ENCODE results near the gene CAB39. TPM values are rescaled to one million over a fixed set of nuclear protein-coding genes. Genes with fewer than 3 reads are reported as not detected.

CAB39 gene
- polyA plus RNA-seq, 1 of the 3 experiments (the other 2 are of a cell fraction), result 15.7 TPM

DNA sequence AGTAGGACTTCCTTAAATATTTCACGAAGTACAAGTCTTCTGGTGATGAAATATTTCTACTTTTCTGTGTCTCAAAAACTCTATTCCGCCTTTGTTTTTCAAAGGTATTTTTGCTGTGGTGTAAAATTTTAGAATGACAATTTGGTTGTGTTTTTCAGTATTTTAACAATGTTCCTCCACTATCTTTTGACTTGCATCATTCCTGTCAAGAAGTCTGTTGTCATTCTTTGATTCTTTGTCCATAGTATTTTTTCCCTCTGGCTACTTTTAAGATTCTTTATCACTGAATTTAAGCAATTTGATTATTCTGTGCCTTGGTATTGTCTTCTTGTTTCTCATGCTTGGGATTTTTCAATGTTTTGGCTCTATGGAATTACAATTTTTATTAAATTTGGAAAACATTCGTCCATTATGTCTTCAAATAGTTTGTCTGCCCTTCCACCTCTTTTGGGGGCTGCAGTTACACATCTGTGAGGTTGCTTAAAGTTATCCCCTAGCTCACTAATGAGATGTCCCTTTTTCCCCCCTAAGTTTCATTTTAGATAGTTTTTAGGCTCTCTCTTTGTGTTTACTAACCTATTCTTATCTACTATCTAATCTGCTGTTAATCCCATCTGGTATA, 76.0 kb downstream of the CAB39 start:
- POLR2A ChIA-PET, result no interaction called here
- Histone ChIP-seq H3F3A (replicated peaks; ENCODE audit: insufficient read depth) (peaks cover 16% of the 10 kb centered on the region), H3K9me2 (no peaks in the 10 kb centered on the region), H3K36me3 (replicated peaks in 1 of 2; ENCODE audit: control insufficient read depth in 1 of 2, insufficient read depth in 2 of 2, low read length in 1 of 2) (peaks cover 34 to 60% of the 10 kb centered on the region in 2 experiments), H4K20me1 (ENCODE audit: insufficient read depth) (no peaks in the 10 kb centered on the region), H3K4me3 (ENCODE audit: low read depth in 2 of 2, low read length in 1 of 2) (no peak overlapping the region), H3K4me1 (ENCODE audit: control insufficient read depth in 1 of 2, insufficient read depth in 2 of 2, low read depth in 1 of 2, low read length in 1 of 2) (peaks cover 0 to 7% of the 10 kb centered on the region in 2 experiments; a peak in 2 of 4 replicates), H3K4me2 (no peak overlapping the region), H3K9ac (no peak overlapping the region), H3K9me3 (no peaks in the 10 kb centered on the region; the same call in 1 of the 2 replicates), H3K27me3 (ENCODE audit: insufficient read depth) (no peaks in the 10 kb centered on the region), H3K27ac (ENCODE audit: low read depth in 2 of 2, low read length in 1 of 2) (no peak overlapping the region), H2AFZ (ENCODE audit: low read depth) (no peak overlapping the region), H3K79me2 (ENCODE audit: insufficient read depth) (peaks cover 36% of the 10 kb centered on the region)
- CTCF ChIA-PET, result interaction anchor here (4.0 kb wide), 1 partner anchor 10 kb away, joined by 33 read pairs; no protein-coding TSS in a partner anchor
- TF ChIP-seq, protein P1, sequence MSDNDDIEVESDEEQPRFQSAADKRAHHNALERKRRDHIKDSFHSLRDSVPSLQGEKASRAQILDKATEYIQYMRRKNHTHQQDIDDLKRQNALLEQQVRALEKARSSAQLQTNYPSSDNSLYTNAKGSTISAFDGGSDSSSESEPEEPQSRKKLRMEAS (IDR thresholded peaks at IDR 0.05; ENCODE audit: low read depth), result no peak
- TF ChIP-seq NFIC (IDR thresholded peaks at IDR 0.05; ENCODE audit: borderline replicate concordance) (no peak), YY1 (IDR thresholded peaks at IDR 0.05; ENCODE audit: low read depth) (no peak)
- WGBS (ENCODE audit: low lambda C conversion rate), result 95% methylated on average over 3 of the region's 3 CpGs
- no peak for DNase-seq

DNA sequence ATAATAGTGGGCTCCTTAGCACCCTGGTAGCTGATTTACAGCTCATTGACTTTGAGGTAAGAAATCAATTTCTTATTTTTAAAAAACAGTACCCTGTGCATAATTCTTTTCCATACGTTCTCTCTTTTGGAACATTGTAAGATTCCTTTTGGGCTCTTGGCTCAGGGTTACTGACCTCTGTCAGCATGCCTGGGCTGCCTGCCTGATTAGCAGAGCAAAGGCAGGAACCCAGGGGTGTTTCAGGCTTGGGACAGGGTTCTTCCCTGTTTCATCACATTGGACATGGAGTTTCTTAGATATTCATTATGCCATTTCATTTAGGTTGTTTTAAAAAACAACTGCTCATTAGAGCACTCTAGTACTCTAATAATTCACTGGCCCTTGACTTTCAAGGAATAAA, 78.3 kb downstream of the CAB39 start:
- CTCF ChIA-PET, result interaction anchor here (1.2 to 4.0 kb wide), 4 partner anchors 8 to 468 kb away, joined by 3 to 33 read pairs (median 4); no protein-coding TSS in a partner anchor
- H3K27ac ChIP-seq (ENCODE audit: low read depth in 2 of 2, low read length in 1 of 2), result no peak overlapping the region
- peaks cover 4% of the 10 kb centered on the region for H4K20me1 ChIP-seq (ENCODE audit: insufficient read depth)
- H3K9me3 ChIP-seq, result no peaks in the 10 kb centered on the region; the same call in 1 of the 2 replicates
- H3K4me2 ChIP-seq, result no peak overlapping the region
- DNase-seq, result no peak
- H3K4me1 ChIP-seq (ENCODE audit: control insufficient read depth in 1 of 2, insufficient read depth in 2 of 2, low read depth in 1 of 2, low read length in 1 of 2), result peaks cover 8 to 20% of the 10 kb centered on the region in 2 experiments
- no peak overlapping the region for H3K9ac ChIP-seq
- H3F3A ChIP-seq (replicated peaks; ENCODE audit: insufficient read depth), result peaks cover 36% of the 10 kb centered on the region
- H3K27me3 ChIP-seq (ENCODE audit: insufficient read depth), result no peaks in the 10 kb centered on the region
- H2AFZ ChIP-seq (ENCODE audit: low read depth), result no peak overlapping the region
- H3K79me2 ChIP-seq (ENCODE audit: insufficient read depth), result peaks cover 37% of the 10 kb centered on the region
- 91% methylated on average over 1 of the region's 1 CpG for WGBS (ENCODE audit: low lambda C conversion rate)
- peaks cover 31 to 60% of the 10 kb centered on the region in 2 experiments for H3K36me3 ChIP-seq (replicated peaks in 1 of 2; ENCODE audit: control insufficient read depth in 1 of 2, insufficient read depth in 2 of 2, low read length in 1 of 2)
- POLR2A ChIA-PET, result no interaction called here
- no peak overlapping the region for H3K4me3 ChIP-seq (ENCODE audit: low read depth in 2 of 2, low read length in 1 of 2)
- H3K9me2 ChIP-seq, result no peaks in the 10 kb centered on the region
- no peak for TF ChIP-seq PBX3 (IDR thresholded peaks at IDR 0.05)
- TF ChIP-seq, protein P2, sequence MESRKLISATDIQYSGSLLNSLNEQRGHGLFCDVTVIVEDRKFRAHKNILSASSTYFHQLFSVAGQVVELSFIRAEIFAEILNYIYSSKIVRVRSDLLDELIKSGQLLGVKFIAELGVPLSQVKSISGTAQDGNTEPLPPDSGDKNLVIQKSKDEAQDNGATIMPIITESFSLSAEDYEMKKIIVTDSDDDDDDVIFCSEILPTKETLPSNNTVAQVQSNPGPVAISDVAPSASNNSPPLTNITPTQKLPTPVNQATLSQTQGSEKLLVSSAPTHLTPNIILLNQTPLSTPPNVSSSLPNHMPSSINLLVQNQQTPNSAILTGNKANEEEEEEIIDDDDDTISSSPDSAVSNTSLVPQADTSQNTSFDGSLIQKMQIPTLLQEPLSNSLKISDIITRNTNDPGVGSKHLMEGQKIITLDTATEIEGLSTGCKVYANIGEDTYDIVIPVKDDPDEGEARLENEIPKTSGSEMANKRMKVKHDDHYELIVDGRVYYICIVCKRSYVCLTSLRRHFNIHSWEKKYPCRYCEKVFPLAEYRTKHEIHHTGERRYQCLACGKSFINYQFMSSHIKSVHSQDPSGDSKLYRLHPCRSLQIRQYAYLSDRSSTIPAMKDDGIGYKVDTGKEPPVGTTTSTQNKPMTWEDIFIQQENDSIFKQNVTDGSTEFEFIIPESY (IDR thresholded peaks at IDR 0.05; ENCODE audit: borderline replicate concordance, low read depth), result no peak
- TF ChIP-seq REST (IDR thresholded peaks at IDR 0.05; ENCODE audit: low read depth, low read length), result no peak
- no peak for TF ChIP-seq YY1 (IDR thresholded peaks at IDR 0.05; ENCODE audit: low read depth)
- TF ChIP-seq, protein P1 (IDR thresholded peaks at IDR 0.05; ENCODE audit: low read depth), result no peak
- no peak for TF ChIP-seq RAD21 (IDR thresholded peaks at IDR 0.05; ENCODE audit: low read length)
- no peak for TF ChIP-seq EP300 (IDR thresholded peaks at IDR 0.05; ENCODE audit: borderline replicate concordance in 1 of 2, low read depth in 1 of 2, low read length in 1 of 2)
- no peak for TF ChIP-seq JUND (IDR thresholded peaks at IDR 0.05)
- no peak for TF ChIP-seq NRF1 (IDR thresholded peaks at IDR 0.05; ENCODE audit: low read depth, low read length)
- TF ChIP-seq GABPA (IDR thresholded peaks at IDR 0.05; ENCODE audit: low read depth), result no peak
- no peak for TF ChIP-seq NFIC (IDR thresholded peaks at IDR 0.05; ENCODE audit: borderline replicate concordance)
- TF ChIP-seq RXRA (IDR thresholded peaks at IDR 0.05; ENCODE audit: borderline replicate concordance, low read depth), result no peak
- no peak for TF ChIP-seq FOSL2 (IDR thresholded peaks at IDR 0.05; ENCODE audit: borderline replicate concordance, low read depth)
- TF ChIP-seq SMC3 (IDR thresholded peaks at IDR 0.05; ENCODE audit: low read depth, low read length), result no peak
- TF ChIP-seq FOXJ3 (CRISPR knock-in tag; IDR thresholded peaks at IDR 0.05), result no peak
- no peak for TF ChIP-seq POLR2AphosphoS5 (IDR thresholded peaks at IDR 0.05; ENCODE audit: low read depth, low read length)
- TF ChIP-seq, protein P3, sequence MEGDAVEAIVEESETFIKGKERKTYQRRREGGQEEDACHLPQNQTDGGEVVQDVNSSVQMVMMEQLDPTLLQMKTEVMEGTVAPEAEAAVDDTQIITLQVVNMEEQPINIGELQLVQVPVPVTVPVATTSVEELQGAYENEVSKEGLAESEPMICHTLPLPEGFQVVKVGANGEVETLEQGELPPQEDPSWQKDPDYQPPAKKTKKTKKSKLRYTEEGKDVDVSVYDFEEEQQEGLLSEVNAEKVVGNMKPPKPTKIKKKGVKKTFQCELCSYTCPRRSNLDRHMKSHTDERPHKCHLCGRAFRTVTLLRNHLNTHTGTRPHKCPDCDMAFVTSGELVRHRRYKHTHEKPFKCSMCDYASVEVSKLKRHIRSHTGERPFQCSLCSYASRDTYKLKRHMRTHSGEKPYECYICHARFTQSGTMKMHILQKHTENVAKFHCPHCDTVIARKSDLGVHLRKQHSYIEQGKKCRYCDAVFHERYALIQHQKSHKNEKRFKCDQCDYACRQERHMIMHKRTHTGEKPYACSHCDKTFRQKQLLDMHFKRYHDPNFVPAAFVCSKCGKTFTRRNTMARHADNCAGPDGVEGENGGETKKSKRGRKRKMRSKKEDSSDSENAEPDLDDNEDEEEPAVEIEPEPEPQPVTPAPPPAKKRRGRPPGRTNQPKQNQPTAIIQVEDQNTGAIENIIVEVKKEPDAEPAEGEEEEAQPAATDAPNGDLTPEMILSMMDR (IDR thresholded peaks at IDR 0.05), result no peak

All from SK-N-SH (cell line).